HG02840 (cell line): Measurements from ENCODE around the gene PPP1R13B.
"Not testable (repeated sequence)": the region's sequence is repeated elsewhere in the genome, so short reads cannot be mapped to it uniquely, and the experiment has no call there.

Experiments used
- ATAC-seq: cut with Tn5 transposase; IDR thresholded peaks from one replicate; pipeline ENCODE4 v1.9.1; 2021; ENCODE audit warnings: mild to moderate bottlenecking, moderate library complexity, moderate number of reproducible peaks; ENCODE audit not compliant: unreplicated experiment, low FRiP score

The PPP1R13B gene

DNA sequence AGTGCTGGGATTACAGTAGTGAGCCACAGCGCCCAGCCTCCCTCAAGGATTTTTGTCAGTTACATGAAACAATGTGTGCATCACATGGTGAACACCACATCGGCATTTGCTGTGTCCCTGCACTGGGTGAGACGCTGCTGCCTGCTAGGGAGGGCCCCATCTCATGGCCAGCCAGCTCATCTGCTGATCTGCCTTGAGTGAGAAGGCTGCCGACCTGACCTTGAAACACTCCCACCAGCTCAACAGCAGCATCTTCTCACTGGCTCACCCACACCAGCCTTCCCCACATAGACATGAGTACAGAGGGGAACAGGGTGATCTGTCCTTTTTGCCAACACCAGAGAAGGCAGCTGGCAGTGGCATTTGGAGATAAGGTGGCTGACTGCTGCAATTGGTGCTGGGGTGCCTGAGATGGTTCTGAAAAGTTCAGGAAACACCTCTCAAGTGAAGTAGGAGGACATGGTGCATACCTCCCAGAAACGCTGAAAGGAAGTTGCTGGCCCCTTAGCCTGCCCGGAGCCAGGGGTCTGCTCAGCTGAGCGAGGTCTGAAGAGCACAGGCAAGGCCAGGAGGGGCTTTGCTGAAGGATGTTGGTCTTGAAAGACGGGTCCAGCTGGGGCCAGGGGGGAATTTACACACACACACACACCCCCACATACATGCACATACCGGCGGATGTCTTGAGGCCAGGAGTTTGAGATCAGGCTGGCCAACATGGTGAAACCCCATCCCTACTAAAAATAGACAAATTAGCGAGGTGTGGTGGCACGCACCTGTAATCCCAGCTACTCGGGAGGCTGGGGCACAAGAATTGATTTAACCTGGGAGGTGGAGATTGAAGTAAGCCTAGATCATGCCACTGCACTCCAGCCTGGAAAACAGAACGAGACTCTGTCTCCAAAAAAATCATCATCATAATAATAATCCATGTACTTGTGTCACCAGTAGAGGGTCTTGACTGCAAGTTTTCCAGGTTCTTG is 14.3 kb upstream of the PPP1R13B start:
- no peak for ATAC-seq

DNA sequence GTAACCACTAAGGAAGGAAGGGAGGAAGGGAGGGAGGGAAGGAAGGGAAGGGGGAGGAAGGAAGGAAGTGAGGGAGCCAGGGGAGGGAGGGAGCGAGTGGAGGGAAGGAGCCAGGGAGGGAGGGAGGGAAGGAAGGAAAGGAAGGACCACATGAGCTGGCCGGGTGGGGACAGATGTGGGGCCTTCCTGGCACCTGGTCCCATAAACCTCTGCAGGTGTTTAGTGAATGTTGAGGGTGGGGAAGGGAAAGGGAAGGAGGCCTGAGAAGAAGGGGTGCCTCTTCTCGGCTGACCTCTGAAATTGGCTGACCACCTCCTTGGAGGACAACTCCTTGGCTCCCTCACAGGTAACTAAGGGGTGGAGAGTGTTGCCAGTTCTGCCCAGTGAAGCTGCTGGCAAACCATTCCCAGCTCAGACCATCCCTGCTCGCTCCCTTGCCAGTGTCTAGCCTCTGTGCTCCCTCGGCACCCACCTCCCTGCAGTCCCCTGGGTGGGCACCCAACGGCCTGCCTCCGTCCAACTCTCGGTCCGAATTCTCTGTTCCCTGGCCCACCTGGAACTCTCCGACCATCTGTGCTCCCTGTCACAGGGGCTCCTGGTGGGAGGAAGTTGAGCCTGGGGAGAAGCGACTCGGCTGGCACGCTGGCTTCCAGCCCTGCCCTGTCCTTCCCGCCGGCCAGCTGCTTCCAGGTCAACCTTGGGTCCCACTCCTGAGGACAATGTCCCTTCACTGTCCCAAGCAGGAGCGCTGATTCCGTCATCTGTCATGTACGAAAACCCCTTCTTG is 12.2 kb upstream of the PPP1R13B start:
- ATAC-seq = no peak

DNA sequence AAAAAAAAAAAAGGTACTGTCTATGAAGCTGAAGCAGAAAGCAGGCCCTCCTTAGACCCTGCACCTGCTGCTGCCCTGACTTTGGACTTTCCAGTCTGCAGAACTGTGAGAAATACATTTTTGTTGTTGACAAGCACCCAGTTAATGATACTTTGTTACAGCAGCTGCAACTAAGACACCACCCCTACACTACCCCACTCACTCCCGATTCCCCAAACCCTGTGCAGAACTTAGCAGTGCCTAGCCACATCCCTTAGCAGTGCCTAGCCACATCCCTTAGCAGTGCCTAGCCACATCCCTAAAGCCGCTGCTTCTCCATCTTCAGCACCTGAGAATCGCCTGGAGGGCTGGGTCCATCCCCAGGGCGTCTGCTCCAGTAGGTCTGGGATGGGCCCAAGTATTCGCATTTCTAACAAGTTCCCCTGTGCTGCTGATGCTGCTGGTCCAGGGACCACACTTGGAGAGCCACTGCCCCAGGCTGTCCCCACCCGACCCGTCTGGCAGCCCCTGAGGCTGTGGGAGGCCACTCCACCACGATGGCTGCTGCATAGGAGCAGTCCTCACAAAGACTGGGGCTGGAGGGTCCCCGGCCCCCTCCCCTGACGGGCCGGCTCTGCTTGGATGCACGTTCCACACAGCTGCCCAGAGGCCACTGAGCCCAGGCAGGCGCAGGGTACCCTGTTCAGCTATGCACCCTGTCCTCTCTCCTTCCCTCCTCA is 10.8 kb upstream of the PPP1R13B start:
- ATAC-seq = no peak

DNA sequence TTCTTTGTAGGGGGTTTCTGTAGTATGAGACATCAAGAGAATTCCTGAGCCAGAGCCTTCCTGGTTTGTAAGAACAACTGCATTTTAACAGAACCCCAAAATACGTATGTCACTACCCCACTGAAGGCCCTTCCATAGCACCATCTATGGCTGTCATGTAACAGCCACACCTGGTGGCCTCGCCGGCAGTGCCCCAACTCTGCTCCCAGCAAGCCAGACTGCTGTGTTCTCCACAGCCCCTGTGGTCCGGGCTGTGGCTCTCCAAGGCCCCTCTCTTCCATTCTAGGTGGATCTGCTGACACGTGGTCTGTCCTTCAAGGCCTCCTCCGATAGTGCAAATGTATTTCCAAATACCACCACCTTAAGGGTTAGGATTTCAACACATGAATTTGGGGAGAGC is 9.9 kb upstream of the PPP1R13B start:
- no peak for ATAC-seq

DNA sequence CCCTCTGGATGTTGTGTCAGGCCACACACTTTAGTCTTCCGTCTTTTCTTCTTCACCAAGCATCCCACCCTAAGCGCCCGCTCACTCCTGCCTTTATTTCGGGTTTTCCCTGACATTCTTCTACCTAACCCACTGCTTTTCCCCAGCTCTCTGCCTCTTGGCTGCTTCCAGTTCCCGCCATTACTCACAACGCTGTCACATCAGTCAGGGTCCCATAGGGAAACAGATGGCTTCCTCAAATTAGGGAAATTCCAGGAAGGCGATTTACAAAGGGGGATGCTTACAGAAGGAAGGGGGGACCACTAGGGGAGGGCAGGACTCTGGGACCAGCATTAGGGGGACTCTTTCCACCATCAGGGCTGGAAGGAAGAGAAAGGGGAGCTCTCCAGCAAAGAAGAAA is 9.2 kb upstream of the PPP1R13B start:
- ATAC-seq = no peak

DNA sequence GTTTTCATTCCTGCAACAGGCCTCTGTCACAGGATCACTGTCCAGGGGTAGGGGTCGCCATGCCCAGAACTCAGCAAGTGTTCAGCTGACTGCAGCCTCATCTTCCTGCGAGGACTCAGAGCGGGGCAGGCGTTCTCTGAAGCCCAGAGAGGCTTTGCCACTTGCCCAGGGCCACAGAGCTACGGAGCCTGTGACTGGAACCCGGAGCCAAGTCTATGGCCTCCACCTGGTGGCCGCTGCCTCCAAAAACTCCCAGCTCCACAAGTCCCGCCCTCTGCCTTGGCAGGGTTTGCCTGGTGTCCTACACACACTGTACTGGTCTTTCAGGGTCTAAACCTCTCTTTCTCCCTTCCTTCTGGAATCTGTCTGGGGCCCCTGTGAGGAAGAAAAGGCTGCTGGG is 8.7 kb upstream of the PPP1R13B start:
- ATAC-seq = no peak

DNA sequence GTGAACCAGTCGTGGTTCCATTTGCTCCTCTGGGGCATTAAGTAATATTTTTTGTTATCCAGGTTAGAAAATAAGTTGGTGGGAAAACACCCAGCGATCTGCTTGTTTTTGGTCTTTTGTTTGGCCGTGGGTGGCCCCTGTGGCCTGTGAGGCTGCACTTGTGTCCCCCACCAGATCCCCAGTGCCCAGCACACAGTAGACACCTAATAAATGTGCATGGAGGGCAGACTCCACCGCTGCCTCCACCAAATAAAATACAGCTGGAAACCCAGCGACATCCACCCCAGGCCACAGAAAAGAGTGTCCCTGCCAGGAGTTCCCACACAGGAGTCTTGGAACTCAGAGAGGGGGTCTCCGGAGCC is 8.3 kb upstream of the PPP1R13B start:
- no peak for ATAC-seq

DNA sequence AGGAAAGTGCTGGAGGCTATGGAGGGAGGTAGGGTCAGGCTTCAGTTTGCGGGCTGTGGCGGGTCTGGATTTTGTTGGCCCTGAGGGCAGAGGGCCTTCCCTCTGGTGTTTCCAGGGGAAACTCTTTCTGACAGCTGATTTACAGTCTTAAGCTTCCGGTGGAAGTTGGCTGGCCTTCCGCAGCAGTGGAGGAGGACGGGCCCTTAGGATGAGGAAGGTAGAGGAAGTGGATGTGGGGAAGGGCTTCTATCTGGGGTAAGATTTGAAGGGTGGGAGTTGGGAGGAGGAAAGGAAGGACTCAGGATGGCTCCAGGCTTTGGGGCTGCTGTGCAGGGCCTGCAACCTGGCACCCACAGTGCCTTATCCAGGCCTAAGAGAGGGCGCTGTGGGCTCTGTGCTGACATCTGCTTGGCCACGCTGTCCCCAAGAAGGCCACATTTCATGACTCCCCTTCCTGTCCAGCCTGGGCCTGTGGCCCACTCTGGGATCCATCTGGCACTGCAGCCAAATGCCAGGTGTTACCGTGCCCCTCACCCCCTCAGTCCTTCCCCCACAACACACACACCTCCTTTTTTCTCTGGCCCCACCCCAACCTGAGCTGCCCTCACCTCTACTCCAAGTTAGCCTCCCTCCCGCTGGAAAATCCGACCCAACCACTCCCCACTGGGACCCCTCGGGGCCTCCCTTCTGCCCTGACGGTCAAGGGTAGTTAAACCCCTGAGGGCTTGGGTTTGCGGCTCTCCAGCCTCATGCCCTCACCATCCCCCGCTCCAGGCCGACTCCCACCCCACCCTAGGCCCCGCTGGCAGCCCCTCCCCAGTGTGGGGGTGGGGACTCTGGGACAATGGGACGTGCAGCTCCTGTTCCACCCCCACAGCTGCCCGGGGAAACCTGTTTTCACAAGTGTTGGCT is 7.7 kb upstream of the PPP1R13B start:
- ATAC-seq = no peak

DNA sequence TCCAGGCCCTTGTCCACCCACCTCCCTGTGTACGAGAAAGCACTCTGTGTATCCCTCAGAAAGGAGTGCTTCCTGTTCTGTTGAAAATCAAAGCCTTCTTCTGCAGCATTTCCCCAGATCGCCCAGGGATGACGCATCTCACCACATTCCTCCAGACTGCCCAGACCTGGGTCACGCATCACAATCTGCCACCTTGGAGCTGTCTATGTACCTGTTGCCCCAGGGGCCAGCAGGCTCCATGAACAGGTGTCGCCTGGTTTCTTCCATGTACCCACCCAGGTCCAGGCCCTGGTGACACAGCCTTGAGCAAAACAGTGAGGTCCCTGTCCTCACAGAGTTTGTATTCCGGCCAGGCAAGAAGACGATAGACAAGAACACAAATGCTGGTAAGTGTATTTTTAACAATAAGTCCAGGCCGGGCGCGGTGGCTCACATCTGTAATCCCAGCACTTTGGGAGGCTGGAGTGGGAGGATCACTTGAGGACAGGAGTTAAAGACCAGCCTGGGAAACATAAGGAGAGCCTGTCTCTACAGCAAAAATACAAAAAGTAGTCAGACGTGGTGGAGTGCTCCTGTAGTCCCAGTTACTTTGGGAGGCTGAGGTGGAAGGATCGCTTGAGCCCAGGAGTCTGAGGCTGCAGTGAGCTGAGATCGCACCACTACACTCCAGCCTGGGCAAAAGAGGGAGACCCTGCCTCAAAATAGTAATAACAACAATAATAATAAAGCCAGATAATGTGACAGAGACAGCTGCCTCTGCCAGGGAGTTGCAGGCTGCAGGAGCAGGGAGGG is 6.8 kb upstream of the PPP1R13B start:
- no peak for ATAC-seq

DNA sequence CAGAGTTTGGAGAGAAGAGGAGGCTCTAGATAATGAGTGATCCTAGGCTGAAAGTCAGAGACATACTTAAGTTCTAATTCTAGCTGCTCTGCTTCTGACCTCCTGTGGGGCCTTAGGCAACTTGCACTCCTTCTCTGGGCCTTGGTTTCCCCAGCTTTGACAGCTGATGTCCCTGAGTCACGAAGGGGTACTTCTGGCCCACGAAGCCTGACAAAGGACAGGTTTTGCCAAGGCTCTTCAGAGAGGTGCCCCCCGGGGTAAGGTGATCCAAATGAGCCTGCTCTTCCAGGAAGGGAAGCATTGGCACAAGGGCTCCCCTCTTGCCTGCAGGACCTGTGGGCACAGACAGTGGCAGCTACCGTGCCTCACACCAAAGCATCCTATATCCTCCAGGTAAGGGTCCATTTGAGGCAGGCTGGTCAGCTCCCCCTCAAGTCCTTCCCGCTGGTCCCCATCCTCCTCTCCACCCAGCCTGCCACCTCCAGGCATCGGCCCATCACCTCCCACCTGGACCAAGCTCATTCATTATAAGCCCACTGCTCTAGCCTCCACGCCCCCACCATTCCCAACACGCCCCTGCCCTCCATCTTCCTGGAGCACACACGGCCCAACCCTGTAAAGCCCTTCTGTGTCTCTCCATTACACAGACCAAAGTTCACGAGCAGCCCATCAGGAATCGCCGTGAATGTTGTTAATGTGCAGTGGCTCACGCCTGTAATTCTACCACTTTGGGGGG is 1.9 kb upstream of the PPP1R13B start:
- no peak for ATAC-seq

DNA sequence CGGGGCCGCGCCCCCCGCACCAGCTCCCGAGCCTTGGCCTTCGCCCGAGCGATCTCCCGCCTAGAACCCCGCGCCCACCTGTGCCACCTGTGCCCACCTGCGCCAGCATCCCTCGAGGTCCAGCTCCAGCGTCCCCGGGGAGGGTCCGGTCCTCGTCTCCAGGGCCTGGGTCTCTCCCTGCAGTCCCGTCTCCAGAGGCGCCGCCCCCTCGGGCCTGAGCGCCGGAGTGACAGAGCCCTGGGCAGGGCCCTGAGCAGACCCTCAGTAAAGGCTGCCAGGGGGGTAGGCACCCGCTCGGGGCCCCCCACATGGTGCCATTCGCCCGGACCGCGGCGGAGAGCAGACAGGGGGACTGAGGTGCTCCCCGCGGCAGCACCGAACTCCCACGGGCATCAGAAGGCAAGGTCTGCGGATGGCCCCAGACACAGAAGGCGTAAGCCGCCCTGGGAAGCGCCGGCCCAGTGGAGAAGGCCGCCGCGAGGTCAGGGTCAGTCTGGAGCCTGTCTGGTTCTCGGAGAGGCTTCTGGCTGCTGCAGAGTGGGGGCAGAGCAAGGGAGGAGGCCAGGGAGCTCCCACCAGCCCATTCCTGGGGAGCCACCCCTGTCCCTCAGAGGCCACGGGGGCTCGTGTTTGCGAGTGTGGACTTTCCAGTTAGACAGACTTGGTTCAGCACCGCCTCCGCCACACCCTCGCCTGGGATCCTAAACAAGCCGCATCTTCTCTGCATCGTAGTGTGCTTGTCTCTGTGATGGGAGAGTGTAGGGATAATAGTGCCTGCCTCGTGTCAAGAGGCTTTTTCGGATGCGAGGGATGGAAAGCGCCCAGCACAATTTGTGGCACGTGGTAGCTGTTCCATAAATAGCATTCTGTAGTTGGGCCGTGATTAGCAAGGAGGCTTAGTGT is 1.1 kb upstream of the PPP1R13B start:
- ATAC-seq = no peak

DNA sequence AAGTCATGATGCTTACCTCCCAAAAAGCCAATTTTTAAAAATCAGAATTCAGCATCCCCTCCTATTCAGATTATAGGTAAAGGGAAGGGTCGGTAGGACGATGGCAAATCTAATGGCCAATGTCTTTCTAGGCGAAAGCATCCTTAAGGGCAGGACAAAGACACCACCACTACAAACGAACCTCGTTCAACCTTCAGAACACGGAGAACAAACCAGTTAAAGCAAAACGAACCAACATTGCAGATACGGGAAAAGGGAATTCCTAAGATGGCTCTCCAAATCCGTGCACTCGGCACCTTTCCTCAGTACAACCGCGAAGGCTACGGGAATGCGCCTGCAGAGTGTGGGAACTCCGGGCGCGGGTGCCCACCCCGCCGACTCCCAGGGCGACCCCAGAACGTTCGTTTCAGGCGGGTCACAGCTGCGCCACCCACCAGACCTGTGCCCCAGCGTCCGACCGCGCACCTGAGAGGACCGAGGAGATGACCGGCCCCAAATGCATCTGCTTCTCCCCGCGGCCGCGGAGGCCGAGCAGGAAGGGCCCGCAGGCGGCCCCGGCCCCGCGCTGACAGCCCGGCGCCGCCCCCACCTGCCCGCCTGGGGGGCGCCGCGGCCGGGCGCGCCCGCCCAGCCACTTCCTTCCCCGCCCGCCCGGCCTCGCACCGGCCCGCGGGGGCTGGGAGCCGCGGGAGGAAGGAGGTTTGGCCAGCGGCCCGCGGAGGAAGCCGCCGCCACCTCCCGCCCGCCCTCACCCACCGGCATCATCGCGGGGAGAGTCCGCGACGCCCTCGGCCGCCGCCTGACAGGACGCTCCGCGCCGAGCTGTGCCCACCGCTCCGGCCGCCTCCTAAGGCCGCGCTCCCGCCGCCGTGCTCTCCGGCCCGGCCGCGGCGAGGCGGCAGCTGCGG is 578 bp downstream of the PPP1R13B start:
- ATAC-seq = peak; percentile 37

DNA sequence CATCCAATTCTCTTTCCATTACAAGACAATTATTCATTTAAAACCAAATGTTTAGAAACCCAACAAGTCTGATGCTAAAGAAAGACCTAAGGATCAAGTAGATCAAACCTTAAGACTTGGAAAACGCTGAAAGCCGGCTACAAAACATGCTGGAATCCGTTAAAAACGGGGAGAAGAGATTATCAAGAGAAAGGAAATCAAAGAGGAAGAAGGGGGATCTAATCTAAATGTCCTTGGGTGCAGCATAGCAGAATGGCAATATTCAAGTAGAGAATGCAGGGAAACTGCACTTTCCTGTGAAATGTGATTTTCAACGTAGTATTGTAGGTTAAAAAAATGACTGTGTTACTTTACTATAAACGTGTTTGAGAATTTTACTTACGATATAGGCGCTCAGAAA is 1.3 kb downstream of the PPP1R13B start:
- no peak for ATAC-seq

DNA sequence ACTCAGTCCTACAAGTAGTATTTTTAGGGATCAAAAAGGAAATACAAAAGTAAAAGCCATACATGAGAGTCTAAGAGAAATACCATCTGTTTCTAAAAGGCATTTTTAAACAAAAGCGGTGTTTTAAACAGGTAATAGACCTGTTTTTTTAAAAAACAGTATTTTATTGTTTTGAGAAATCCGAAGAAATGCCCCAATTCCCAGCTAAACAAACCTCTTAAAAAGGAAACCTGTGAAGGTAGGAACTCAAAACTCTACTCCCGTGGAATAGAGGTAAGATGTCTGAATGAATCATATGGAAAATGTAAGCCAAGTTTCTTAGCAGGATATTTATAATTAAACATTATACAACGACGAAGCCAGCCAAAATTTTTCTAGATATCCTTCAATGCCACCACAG is 2.0 kb downstream of the PPP1R13B start:
- no peak for ATAC-seq

DNA sequence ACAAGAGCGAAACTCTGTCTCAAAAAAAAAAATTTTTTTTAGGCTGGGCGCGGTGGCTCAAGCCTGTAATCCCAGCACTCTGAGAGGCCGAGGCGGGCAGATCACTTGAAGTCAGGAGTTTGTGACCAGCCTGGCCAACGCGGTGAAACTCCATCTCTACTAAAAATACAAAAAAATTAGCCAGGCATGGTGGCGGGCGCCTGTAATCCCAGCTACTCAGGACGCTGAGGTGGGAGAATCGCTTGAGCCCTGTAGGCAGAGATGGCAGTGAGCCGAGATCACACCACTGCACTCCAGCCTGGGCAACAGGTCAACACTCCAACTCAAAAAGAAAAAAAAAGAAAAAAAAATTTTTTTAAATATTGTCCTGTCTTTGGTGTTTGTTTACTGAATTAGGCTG is 6.1 kb downstream of the PPP1R13B start:
- ATAC-seq = not testable (repeated sequence)

DNA sequence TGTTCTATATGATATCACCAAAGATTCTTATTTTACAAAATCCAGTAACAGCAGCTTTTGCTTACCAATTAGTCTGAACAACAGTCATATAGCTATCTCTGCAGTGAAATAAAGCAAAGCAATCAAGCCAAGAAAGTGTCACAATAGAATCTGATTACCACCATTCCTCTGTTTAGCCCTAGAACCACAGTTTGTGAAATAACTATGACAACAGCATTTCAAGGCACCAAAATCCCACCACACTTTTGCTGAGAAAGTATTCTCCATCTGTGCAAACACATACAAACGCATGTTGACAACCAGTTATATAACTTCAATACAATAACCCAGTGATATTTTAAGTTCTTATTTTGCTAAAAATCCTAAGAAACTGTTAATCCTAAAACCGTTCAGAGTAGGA is 7.4 kb downstream of the PPP1R13B start:
- ATAC-seq = no peak

DNA sequence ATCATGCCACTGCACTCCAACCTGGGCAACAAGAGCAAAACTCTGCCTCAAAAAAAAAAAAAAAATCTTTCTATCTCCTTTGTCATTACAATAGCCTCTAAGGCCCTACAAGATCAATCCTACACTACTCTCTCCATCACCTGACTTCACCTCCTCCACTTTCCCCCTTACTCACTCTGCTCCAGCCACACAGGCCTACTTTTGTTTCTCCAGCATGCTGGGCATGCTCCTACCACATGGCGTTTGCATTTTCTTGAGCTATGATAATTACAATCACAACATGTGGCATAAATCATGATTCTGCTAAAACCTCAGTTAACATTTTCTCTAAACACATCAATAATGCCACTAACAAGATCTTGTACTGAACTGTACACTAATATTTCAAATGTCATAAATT is 7.8 kb downstream of the PPP1R13B start:
- no peak for ATAC-seq
